Caki2 (cell line): ENCODE data around the gene SLC10A3. TPM values are rescaled to one million over a fixed set of nuclear protein-coding genes. Genes with fewer than 3 reads are reported as not detected.

Experiments used
- DNase-seq: peaks from one replicate; pipeline ENCODE4 v3.0.0-alpha.2; 2015; ENCODE audit warnings: low read depth
- in situ Hi-C: cut with HindIII; loops from 2 replicates; pipeline ENCODE4 v1.10.0; 2016; ENCODE audit warnings: low sequenced_read_pairs, low pct_unique_long_range_greater_than_20kb, mixed read lengths
- total RNA-seq: library from RNA; depleted of rRNA; stranded (reverse); fragments of >200 nt; shearing (Covaris generic); gene quantifications from 2 replicates; pipeline ENCODE4 v1.2.3, GENCODE V29; 2014; ENCODE audit warnings: low replicate concordance; rRNA removed

The SLC10A3 gene
- total RNA-seq = 14.0 and 21.5 TPM in 2 replicates

GRCh38 chrX:154490414-154491083 is at the start of gene SLC10A3:
TSS of gene SLC10A3 (minus strand) at chrX:154490629. CDS start at chrX:154488940, 1,689 bp downstream.
- DNase-seq = peak; percentile 82
- in situ Hi-C loops = no loop called here

GRCh38 chrX:154539077-154539476 is 48.6 kb upstream of the SLC10A3 start:
- DNase-seq = no peak
- in situ Hi-C loops = no loop called here

- DNase-seq = no peak
- in situ Hi-C loops = no loop called here
Measured at GRCh38 chrX:154535892-154536291, 45.5 kb upstream of the SLC10A3 start.

- DNase-seq = peak; percentile 75
- in situ Hi-C loops = no loop called here
Measured at GRCh38 chrX:154534526-154535322, 44.3 kb upstream of the SLC10A3 start.

- in situ Hi-C loops = no loop called here
- no peak for DNase-seq
Measured at GRCh38 chrX:154532690-154533089, 42.3 kb upstream of the SLC10A3 start.

GRCh38 chrX:154531626-154532025 is 41.2 kb upstream of the SLC10A3 start:
- DNase-seq = peak; percentile 81
- in situ Hi-C loops = no loop called here

GRCh38 chrX:154530286-154530685 is 39.9 kb upstream of the SLC10A3 start:
- in situ Hi-C loops = no loop called here
- DNase-seq = no peak

GRCh38 chrX:154529206-154529612 is 38.8 kb upstream of the SLC10A3 start:
- in situ Hi-C loops = no loop called here
- peak; percentile 49 for DNase-seq

GRCh38 chrX:154526901-154527675 is 36.7 kb upstream of the SLC10A3 start:
- in situ Hi-C loops = no loop called here
- peak; percentile 88 for DNase-seq

GRCh38 chrX:154525606-154526490 is 35.4 kb upstream of the SLC10A3 start:
- in situ Hi-C loops = no loop called here
- DNase-seq = no peak

GRCh38 chrX:154519389-154519788 is 29.0 kb upstream of the SLC10A3 start:
- in situ Hi-C loops = no loop called here
- DNase-seq = no peak

GRCh38 chrX:154517101-154517781 is 26.8 kb upstream of the SLC10A3 start:
- DNase-seq = no peak
- in situ Hi-C loops = no loop called here

- no peak for DNase-seq
- in situ Hi-C loops = no loop called here
Measured at GRCh38 chrX:154516656-154517100, 26.2 kb upstream of the SLC10A3 start.

- peak; percentile 85 for DNase-seq
- in situ Hi-C loops = no loop called here
Measured at GRCh38 chrX:154515966-154516655, 25.7 kb upstream of the SLC10A3 start, which contains the start of gene FAM3A. TSS of gene FAM3A (minus strand) at chrX:154516232. CDS start at chrX:154515772, 460 bp downstream.

GRCh38 chrX:154515090-154515965 is 24.9 kb upstream of the SLC10A3 start:
- in situ Hi-C loops = no loop called here
- DNase-seq = no peak

GRCh38 chrX:154513716-154514115 is 23.3 kb upstream of the SLC10A3 start:
- in situ Hi-C loops = no loop called here
- DNase-seq = no peak
